ENCODE data around the gene ATP6V0B.

ATP6V0B gene

DNA sequence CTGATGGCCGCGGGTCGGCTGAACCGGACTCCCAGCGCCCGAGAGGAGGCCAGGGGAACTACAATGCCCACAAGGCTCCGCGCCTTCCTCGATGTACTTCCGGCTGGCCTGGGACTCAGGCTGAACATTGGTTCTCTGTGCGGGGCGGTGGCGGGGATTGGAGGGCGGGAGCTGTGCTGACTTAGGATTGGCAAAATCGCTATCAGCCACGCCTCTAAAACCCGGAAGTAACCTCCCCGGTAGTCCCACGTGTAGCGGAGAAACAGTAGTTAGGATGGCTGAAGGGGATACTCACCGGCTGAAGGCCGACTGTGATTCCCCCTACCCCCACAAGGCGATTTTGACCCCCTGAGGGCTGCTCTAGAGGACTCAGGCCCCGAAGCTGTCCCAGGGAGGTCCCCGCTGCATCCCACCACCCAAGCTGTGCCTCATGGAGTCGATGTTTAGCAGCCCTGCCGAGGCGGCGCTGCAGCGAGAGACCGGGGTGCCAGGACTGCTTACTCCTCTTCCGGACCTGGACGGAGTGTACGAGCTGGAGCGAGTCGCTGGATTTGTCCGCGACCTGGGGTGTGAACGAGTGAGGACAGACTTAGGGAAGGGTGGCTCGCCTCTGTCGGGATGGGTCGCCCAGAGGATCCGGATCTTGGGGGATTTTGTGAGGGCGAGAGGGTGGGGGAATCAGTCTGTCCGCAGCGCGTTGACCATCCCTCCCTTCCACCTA is 4.9 kb upstream of the ATP6V0B start, which contains the start of gene DPH2:
DPH2 (plus strand) TSS at position 265 of the 721 bp plus-strand sequence; CDS start at position 431, 166 bp downstream.
- DNase-seq (ENCODE audit: low spot score) = peak; percentile 99

DNA sequence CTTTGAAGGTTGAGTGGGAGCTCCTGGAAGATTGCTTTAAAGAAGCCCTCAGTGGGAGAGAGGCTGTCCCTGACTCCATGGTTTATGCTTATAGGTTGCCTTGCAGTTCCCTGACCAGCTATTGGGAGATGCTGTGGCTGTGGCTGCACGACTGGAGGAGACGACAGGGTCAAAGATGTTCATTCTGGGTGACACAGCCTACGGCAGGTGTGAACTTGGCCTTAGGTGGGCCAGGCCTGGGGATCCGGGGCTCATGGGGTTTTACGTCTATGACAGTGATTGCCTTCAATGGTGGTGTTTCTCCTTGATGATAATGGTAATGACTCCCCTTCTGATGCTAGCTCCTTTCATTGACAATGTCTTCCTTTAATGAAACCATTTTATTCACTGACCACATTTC is 4.3 kb upstream of the ATP6V0B start:
- no peak for DNase-seq (ENCODE audit: low spot score)

DNA sequence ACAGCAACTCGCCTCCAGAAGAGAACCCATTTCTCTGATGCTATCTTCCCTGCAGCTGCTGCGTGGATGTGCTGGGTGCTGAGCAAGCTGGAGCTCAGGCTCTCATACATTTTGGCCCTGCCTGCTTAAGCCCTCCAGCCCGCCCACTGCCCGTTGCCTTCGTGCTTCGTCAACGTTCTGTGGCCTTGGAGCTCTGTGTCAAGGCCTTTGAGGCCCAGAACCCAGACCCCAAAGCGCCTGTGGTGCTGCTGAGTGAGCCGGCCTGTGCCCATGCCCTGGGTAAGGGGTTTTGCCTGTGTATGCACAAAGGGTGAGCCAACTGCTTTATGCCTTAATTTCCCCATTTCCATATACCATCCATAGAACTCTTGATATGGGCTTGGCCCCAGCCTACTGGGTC is 3.8 kb upstream of the ATP6V0B start:
- no peak for DNase-seq (ENCODE audit: low spot score)

DNA sequence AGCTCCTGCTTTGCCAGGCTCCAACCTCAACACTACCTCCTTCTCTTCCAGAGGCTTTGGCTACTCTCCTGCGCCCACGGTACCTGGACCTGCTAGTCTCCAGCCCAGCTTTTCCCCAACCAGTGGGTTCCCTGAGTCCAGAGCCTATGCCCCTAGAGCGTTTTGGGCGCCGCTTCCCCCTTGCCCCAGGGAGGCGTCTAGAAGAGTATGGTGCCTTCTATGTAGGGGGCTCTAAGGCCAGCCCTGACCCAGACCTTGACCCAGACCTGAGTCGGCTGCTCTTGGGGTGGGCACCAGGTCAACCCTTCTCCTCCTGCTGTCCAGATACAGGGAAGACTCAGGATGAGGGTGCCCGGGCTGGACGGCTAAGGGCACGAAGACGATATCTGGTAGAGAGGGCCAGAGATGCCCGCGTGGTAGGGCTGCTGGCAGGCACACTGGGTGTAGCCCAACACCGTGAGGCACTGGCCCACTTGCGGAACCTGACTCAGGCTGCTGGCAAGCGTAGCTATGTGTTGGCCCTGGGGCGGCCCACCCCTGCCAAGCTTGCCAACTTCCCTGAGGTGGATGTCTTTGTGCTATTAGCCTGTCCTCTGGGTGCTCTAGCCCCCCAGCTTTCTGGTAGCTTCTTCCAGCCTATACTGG is 3.3 kb upstream of the ATP6V0B start:
- DNase-seq (ENCODE audit: low spot score) = no peak

GRCh38 chr1:43973981-43974442 is 748 bp upstream of the ATP6V0B start:
- DNase-seq (ENCODE audit: low spot score) = no peak

GRCh38 chr1:43975249-43975961 is 645 bp downstream of the ATP6V0B start:
- no peak for DNase-seq (ENCODE audit: low spot score)

DNA sequence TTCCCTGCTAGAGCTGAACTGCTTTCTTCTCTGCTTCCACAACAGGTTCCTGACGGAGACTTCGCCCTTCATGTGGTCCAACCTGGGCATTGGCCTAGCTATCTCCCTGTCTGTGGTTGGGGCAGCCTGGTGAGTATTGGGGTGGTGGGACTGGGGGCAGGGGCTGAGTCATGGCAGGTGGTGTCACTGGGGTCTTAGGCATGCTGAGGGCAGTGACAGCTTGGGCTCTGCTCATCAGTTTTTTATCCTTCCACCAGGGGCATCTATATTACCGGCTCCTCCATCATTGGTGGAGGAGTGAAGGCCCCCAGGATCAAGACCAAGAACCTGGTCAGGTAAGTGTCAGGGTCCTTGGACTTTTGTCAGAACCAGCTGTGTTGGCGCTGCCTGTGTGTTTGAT is 1.3 kb downstream of the ATP6V0B start:
- DNase-seq (ENCODE audit: low spot score) = no peak

DNA sequence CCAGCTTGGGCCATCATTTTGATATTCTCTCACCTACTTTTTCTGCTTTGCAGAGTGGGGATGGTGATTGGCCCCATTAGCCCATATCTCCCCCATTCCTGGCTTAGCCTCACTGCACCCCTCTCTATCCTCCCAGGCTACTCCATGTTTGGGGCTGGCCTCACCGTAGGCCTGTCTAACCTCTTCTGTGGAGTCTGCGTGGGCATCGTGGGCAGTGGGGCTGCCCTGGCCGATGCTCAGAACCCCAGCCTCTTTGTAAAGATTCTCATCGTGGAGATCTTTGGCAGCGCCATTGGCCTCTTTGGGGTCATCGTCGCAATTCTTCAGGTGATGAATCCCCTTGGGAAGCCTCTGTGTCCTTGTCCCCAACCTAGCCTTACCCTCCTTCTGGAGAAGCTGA is 2.1 kb downstream of the ATP6V0B start:
- no peak for DNase-seq (ENCODE audit: low spot score)

GRCh38 chr1:43977376-43978263 is 2.9 kb downstream of the ATP6V0B start:
- no peak for DNase-seq (ENCODE audit: low spot score)

DNA sequence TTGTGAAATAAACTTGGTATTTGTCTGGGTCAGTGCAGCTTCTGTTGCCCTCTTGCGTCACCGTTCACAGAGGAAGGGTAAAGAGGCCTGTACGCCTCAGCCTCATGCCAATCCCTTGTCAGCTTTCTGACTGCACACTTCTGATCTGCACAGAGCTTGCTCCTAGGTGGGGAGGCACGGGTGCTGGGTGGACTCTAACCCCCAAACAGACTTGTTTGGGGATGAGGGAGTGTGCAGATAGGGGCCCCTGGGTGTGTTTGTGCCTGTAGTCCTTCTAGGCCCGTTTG is 3.4 kb downstream of the ATP6V0B start:
- no peak for DNase-seq (ENCODE audit: low spot score)

- peak; percentile 82 for DNase-seq (ENCODE audit: low spot score)
These were observed 3.9 kb downstream of the ATP6V0B start, which contains the start of gene B4GALT2 for GRCh38 chr1:43978551-43979260. TSS of gene B4GALT2 (plus strand) at chr1:43979210. CDS start at chr1:43981161, 1,951 bp downstream.

DNA sequence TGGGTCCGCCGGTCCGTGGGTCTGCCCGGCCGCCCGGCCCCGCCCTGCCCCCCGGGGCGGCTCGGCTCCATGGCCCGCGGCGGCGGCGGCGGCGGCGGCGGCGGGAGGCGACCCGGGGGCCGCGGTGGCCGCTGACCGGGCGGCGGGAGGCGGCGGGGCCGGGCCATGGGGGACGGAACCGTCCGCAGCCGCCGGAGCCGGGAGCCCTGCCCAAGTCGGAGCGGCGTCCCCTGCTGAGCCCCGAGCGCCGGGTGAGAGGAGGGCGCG is 4.4 kb downstream of the ATP6V0B start:
- DNase-seq (ENCODE audit: low spot score) = no peak

DNA sequence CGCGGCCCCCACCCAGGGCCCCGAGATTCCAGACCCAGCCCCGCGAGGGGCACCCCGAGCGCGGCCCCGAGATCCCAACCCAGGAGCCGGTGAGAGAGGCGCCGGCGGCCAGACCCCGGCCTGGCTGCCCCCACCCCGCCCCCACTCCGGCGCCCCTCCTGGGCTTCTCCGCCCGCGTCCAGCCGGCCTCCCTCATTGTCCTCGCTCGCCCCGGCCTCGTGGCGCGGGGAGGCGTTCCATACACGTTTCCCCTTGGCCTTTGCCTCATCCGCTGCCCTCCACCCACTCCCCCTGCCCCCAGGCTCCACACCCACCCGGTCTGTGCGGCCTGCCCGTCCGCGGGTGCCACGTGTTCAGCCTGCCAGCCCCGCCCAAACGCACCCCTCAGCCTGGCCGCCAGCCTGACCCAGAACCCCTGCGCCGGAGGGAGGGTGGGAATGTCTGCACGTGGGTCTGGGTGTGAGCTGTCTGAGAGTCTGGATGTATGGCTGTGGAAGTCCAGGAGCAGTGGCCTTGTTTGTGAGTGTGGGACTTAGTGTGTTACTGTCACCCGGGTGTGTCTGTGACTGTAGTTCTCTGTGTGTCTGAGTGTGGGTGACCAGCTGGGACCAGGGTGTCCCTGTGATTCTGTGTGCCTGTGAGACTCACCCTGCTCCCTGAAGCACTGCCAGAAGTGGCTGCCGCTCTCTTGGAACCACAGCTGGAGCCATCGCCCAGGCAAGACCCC is 4.9 kb downstream of the ATP6V0B start:
- DNase-seq (ENCODE audit: low spot score) = no peak

GRCh38 chr1:43980255-43981134 is 5.7 kb downstream of the ATP6V0B start:
- DNase-seq (ENCODE audit: low spot score) = no peak

GRCh38 chr1:43981135-43981491 is 6.4 kb downstream of the ATP6V0B start:
- no peak for DNase-seq (ENCODE audit: low spot score)

DNA sequence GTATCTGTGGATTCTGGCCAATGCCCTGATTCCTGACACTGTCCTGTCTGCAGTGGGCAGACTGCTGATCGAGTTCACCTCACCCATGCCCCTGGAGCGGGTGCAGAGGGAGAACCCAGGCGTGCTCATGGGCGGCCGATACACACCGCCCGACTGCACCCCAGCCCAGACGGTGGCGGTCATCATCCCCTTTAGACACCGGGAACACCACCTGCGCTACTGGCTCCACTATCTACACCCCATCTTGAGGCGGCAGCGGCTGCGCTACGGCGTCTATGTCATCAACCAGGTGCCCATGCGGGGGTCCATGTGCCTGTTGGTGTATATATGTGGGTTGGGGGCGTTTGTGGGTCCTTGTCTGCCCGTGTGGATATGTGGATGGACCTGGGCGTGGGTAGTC is 6.9 kb downstream of the ATP6V0B start:
- no peak for DNase-seq (ENCODE audit: low spot score)

DNA sequence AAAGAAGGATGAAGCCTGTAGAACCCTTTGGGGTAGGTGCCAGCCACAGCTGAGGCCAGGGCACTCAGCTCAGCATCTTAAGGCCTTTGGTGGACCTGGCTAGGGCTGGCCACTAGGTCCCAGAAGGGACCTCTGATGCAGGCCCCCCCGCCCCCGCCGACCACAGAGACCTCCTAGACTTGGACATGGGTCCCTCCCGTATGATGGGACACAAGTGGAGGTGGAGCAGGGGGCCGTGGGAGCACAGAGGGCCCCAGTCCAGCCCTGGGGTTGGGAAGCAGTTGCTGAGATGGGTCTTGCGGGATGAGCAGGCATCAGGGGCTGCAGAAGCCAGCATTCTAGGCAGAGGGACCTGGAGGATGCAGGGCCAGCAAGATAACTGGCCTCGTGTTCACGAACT is 7.5 kb downstream of the ATP6V0B start:
- DNase-seq (ENCODE audit: low spot score) = no peak

DNA sequence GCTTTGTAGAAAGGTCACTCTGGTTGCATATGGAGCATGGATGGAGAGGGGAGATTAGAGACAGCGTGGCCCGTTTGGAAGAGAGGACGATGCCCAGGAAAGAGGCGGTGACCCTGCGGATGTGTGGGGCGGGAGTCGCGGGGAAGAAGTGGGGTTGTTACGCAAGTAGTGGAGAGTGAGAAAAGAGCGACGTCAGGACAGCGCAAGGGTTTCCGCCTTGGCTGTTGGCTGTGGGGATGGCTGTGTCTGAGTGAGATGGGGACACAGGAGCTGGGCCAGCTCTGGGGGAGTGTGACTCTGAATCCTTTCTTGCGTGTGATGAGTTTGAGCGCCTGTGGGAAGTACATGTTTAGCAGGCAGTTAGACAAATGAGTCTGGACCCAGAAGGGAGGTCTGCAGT is 8.0 kb downstream of the ATP6V0B start:
- DNase-seq (ENCODE audit: low spot score) = no peak

DNA sequence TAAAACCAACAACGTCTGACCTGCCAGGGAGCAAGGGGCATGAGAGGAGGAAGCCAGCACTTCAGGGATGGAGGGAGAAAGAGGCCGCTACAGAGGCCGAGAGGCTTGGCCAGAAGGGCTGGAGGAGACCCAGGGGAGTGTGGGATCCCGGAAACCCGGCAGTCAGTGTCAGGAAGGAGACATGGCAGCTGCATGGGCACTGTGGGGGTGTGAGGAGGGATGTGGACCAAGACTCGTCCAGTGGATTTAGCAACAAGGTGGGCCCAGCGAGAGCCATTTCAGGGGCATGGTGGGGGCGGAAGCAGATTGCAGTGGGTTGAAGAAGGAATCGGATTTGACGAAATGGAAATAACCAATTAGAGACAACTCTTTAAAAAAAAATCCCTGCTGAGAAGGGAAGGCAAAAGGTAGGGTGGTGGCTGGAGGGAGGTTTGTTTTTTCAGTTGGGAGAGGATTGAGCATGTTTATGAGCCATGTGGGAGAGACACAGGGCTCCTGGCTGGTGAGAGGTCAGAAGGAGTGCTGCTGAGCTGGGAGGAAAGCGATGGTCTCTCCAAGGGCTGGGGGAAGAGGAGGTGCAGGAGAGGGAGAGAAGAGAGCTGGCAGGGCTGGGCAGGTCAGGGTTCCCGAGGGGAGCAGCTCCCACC is 8.6 kb downstream of the ATP6V0B start:
- DNase-seq (ENCODE audit: low spot score) = no peak

DNA sequence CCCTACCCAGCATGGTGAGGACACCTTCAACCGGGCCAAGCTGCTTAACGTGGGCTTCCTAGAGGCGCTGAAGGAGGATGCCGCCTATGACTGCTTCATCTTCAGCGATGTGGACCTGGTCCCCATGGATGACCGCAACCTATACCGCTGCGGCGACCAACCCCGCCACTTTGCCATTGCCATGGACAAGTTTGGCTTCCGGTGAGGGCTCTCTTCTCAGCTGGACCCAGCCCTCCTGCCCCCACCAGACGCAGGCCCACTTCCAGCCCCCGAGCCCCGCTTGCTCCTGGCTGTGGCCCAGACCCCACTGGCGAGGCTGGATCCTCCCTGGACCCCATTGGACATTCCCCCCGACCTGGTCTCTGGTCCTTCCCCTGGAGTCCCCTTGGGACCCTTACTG is 10.1 kb downstream of the ATP6V0B start:
- no peak for DNase-seq (ENCODE audit: low spot score)
